ENCODE results near the gene TNFSF13. TPM values are rescaled to one million over a fixed set of nuclear protein-coding genes. Genes with fewer than 3 reads are reported as not detected.

Gene TNFSF13
- total and polyA plus RNA-seq, 2 donors (not counting 1 experiment from before 2014, with no cell fraction given) = 14.7 to 20.2 TPM

GRCh38 chr17:7580604-7581575 is 22.3 kb downstream of the TNFSF13 start:
- Histone ChIP-seq H4K20me1 (ENCODE audit: control insufficient read depth, insufficient read depth, low read length, poor library complexity, severe bottlenecking) (peaks cover 29% of the 10 kb centered on the region), H3K4me3 (ENCODE audit: control extremely low read depth in 1 of 5, extremely low read depth in 1 of 5, insufficient read depth in 1 of 5, low read depth in 2 of 5, low read length in 4 of 5) (no peak overlapping the region), H3K9me3 (ENCODE audit: control extremely low read depth in 1 of 3, control insufficient read depth in 2 of 3, insufficient read depth in 1 of 3, low read length in 2 of 3) (no peaks in the 10 kb centered on the region), H3K27me3 (replicated peaks in 1 of 4; ENCODE audit: control extremely low read depth in 1 of 4, control insufficient read depth in 3 of 4, insufficient read depth in 4 of 4, low read length in 3 of 4) (no peaks in the 10 kb centered on the region), H3K4me2 (replicated peaks; ENCODE audit: low read depth, low read length, poor library complexity, severe bottlenecking) (peak overlapping the region; percentile 66), H3K79me2 (ENCODE audit: control insufficient read depth, insufficient read depth, low read length) (peaks cover 47% of the 10 kb centered on the region), H3K27ac (ENCODE audit: low read length in 2 of 2) (peak overlapping the region in 1 of 2 donors; percentile 70), H3K36me3 (replicated peaks in 1 of 2; ENCODE audit: control extremely low read depth in 1 of 2, control insufficient read depth in 1 of 2, extremely low read depth in 1 of 2, insufficient read depth in 2 of 2, low read length in 1 of 2) (peaks cover 9 to 40% of the 10 kb centered on the region in 2 experiments), H3K4me1 (ENCODE audit: control insufficient read depth in 2 of 2, insufficient read depth in 2 of 2, low read length in 2 of 2) (peaks cover 48 to 72% of the 10 kb centered on the region in 2 donors), H3K9ac (ENCODE audit: low read length) (no peak overlapping the region), H2AFZ (ENCODE audit: insufficient read depth, low read depth, low read length, poor library complexity, severe bottlenecking) (no peak overlapping the region)
- ChIA-PET CTCF (interaction anchor here (0.5 to 3.9 kb wide), 7 partner anchors 9 to 511 kb away, joined by 3 to 23 read pairs (median 11); partner anchors contain the start of genes FXR2, SENP3, SOX15 and TP53), POLR2A (interaction anchor here (0.5 to 0.7 kb wide), 2 partner anchors 70 to 71 kb away, joined by 3 read pairs; partner anchors contain the start of gene ATP1B2)
- H3K4me3 Mint-ChIP-seq = peak overlapping the region; percentile 67
- H3K4me1 Mint-ChIP-seq = peaks cover 77% of the 10 kb centered on the region
- H3K27me3 Mint-ChIP-seq = no peaks in the 10 kb centered on the region
- TF ChIP-seq, protein P1, sequence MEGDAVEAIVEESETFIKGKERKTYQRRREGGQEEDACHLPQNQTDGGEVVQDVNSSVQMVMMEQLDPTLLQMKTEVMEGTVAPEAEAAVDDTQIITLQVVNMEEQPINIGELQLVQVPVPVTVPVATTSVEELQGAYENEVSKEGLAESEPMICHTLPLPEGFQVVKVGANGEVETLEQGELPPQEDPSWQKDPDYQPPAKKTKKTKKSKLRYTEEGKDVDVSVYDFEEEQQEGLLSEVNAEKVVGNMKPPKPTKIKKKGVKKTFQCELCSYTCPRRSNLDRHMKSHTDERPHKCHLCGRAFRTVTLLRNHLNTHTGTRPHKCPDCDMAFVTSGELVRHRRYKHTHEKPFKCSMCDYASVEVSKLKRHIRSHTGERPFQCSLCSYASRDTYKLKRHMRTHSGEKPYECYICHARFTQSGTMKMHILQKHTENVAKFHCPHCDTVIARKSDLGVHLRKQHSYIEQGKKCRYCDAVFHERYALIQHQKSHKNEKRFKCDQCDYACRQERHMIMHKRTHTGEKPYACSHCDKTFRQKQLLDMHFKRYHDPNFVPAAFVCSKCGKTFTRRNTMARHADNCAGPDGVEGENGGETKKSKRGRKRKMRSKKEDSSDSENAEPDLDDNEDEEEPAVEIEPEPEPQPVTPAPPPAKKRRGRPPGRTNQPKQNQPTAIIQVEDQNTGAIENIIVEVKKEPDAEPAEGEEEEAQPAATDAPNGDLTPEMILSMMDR (IDR thresholded peaks at IDR 0.05) = no peak
- TF ChIP-seq EZH2 (IDR thresholded peaks at IDR 0.05; ENCODE audit: borderline replicate concordance, insufficient read depth, low read depth, low read length, poor library complexity, severe bottlenecking) = no peak
- no peaks in the 10 kb centered on the region for H3K9me3 Mint-ChIP-seq (ENCODE audit: insufficient read depth)
- peak overlapping the region; percentile 93 for H3K27ac Mint-ChIP-seq
- intact Hi-C loops (cut with micrococcal nuclease) = loop anchor here (10.0 kb wide), 1 partner anchor 536 kb away; the partner anchor contains the start of gene SLC16A11
- ATAC-seq (ENCODE audit: low read depth) = no peak
- WGBS (ENCODE audit: insufficient coverage) = 92% methylated on average over 18 of the region's 23 CpGs
- peak; percentile 19 for DNase-seq
